H9 (cell line): Measurements from ENCODE around the gene IL6R. TPM values are rescaled to one million over a fixed set of nuclear protein-coding genes. Genes with fewer than 3 reads are reported as not detected.

Source experiments
- DNase-seq: peaks from one replicate; pipeline ENCODE4 v3.0.0-alpha.2; 2017
- H2AFZ ChIP-seq: one replicate; pipeline ENCODE4 v1.6.1; 2013; ENCODE audit warnings: mild to moderate bottlenecking, low read length, control low read depth, moderate library complexity
- H2AK5ac ChIP-seq: 2 replicates; pipeline ENCODE4 v1.6.1; 2013; ENCODE audit warnings: low read length, control low read depth, mixed read lengths; ENCODE audit not compliant: insufficient read length
- H2BK120ac ChIP-seq: one replicate; pipeline ENCODE4 v1.6.1; 2013; ENCODE audit warnings: low read depth, mild to moderate bottlenecking, low read length, control low read depth, inconsistent platforms; ENCODE audit not compliant: poor library complexity, severe bottlenecking
- H2BK12ac ChIP-seq: 2 replicates; pipeline ENCODE4 v1.6.1; 2013; ENCODE audit warnings: low read length, control low read depth, mixed read lengths, low read depth; ENCODE audit not compliant: insufficient read length
- H2BK15ac ChIP-seq: 2 replicates; pipeline ENCODE4 v1.6.1; 2013; ENCODE audit warnings: low read depth, low read length, control low read depth
- H2BK20ac ChIP-seq: one replicate; pipeline ENCODE4 v1.6.1; 2013; ENCODE audit warnings: low read depth, mild to moderate bottlenecking, low read length, control low read depth, inconsistent platforms; ENCODE audit not compliant: poor library complexity, severe bottlenecking
- H2BK5ac ChIP-seq: 2 replicates; pipeline ENCODE4 v1.6.1; 2013; ENCODE audit warnings: low read length, control low read depth, mixed read lengths; ENCODE audit not compliant: insufficient read length
- H3K14ac ChIP-seq: 2 replicates; pipeline ENCODE4 v1.6.1; 2013; ENCODE audit warnings: low read length, control low read depth; ENCODE audit not compliant: insufficient read depth
- H3K18ac ChIP-seq: 2 replicates; pipeline ENCODE4 v1.6.1; 2013; ENCODE audit warnings: low read depth, mild to moderate bottlenecking, mixed read lengths, low read length, control low read depth; ENCODE audit not compliant: insufficient read length
- H3K23ac ChIP-seq: 2 replicates; pipeline ENCODE4 v1.6.1; 2013; ENCODE audit warnings: low read length, control low read depth, mixed read lengths, low read depth; ENCODE audit not compliant: insufficient read length
- H3K23me2 ChIP-seq: 2 replicates; pipeline ENCODE4 v1.6.1; 2013; ENCODE audit warnings: low read depth, mild to moderate bottlenecking, mixed read lengths, low read length, control low read depth; ENCODE audit not compliant: insufficient read length, poor library complexity, severe bottlenecking
- H3K27ac ChIP-seq: 2 replicates; pipeline ENCODE4 v1.5.1; 2013; ENCODE audit warnings: low read length, control low read depth, mixed read lengths, low read depth; ENCODE audit not compliant: insufficient read length
- H3K27me3 ChIP-seq: 2 replicates; pipeline ENCODE4 v1.6.1; 2013; ENCODE audit warnings: low read length, control low read depth, inconsistent platforms; ENCODE audit not compliant: insufficient read depth
- H3K4ac ChIP-seq: 2 replicates; pipeline ENCODE4 v1.6.1; 2013; ENCODE audit warnings: low read depth, mild to moderate bottlenecking, control low read depth, inconsistent platforms, low read length, moderate library complexity
- H3K4me1 ChIP-seq: 2 replicates; pipeline ENCODE4 v1.6.1; 2013; ENCODE audit warnings: low read length, control low read depth, inconsistent platforms; ENCODE audit not compliant: insufficient read depth
- H3K4me2 ChIP-seq: 2 replicates; pipeline ENCODE4 v1.6.1; 2013; ENCODE audit warnings: low read length, control low read depth, mixed read lengths; ENCODE audit not compliant: insufficient read length, insufficient read depth
- H3K56ac ChIP-seq: 2 replicates; pipeline ENCODE4 v1.6.1; 2013; ENCODE audit warnings: low read depth, mild to moderate bottlenecking, mixed read lengths, low read length, control low read depth; ENCODE audit not compliant: insufficient read length
- H3K79me1 ChIP-seq: 2 replicates; pipeline ENCODE4 v1.6.1; 2013; ENCODE audit warnings: low read depth, mild to moderate bottlenecking, moderate library complexity, low read length, control low read depth, inconsistent platforms; ENCODE audit not compliant: insufficient read depth, poor library complexity, severe bottlenecking
- H3K79me2 ChIP-seq: 2 replicates; pipeline ENCODE4 v1.6.1; 2013; ENCODE audit warnings: low read length, control low read depth, inconsistent platforms; ENCODE audit not compliant: insufficient read depth
- H3K9ac ChIP-seq: 2 replicates; pipeline ENCODE4 v1.6.1; 2013; ENCODE audit warnings: low read length, control low read depth, mixed read lengths; ENCODE audit not compliant: insufficient read length; ENCODE audit errors: extremely low read depth
- H3K9me3 ChIP-seq: one replicate; pipeline ENCODE4 v1.6.1; 2013; ENCODE audit warnings: low read depth, low read length, inconsistent platforms; ENCODE audit not compliant: control insufficient read depth
- H3T11ph ChIP-seq: one replicate; pipeline ENCODE4 v1.6.1; 2013; ENCODE audit warnings: mild to moderate bottlenecking, low read length, control low read depth, inconsistent platforms
- H4K20me1 ChIP-seq: one replicate; pipeline ENCODE4 v1.6.1; 2013; ENCODE audit not compliant: control insufficient read depth, insufficient read length, insufficient read depth
- H4K5ac ChIP-seq: 2 replicates; pipeline ENCODE4 v1.6.1; 2013; ENCODE audit warnings: low read depth, mild to moderate bottlenecking, mixed read lengths, low read length, control low read depth; ENCODE audit not compliant: insufficient read length
- H4K8ac ChIP-seq: replicated peaks from 2 replicates; pipeline ENCODE4 v1.6.1; 2013; ENCODE audit warnings: low read length, control low read depth, mixed read lengths, low read depth; ENCODE audit not compliant: insufficient read length
- H4K91ac ChIP-seq: 2 replicates; pipeline ENCODE4 v1.6.1; 2013; ENCODE audit warnings: low read depth, mild to moderate bottlenecking, moderate library complexity, mixed read lengths, low read length, control low read depth; ENCODE audit not compliant: insufficient read length
- H3K27ac Mint-ChIP-seq, 3 experiments: 2 replicates in 2 of 3; 3 replicates in 1 of 3; pipeline ENCODE4 v1.8.0; 2020 to 2021; ENCODE audit warnings: mixed read lengths in 3 of 3, mild to moderate bottlenecking in 1 of 3, moderate library complexity in 1 of 3
- H3K27me3 Mint-ChIP-seq: 2 replicates; pipeline ENCODE4 v1.8.0; 2021; ENCODE audit warnings: low read depth, mild to moderate bottlenecking, moderate library complexity, mixed read lengths
- H3K36me3 Mint-ChIP-seq, 3 experiments: 2 replicates in 2 of 3; 3 replicates in 1 of 3; pipeline ENCODE4 v1.8.0; 2020 to 2021; ENCODE audit warnings: low read depth in 3 of 3, mixed read lengths in 3 of 3; ENCODE audit not compliant: insufficient read depth in 1 of 3
- H3K4me1 Mint-ChIP-seq, 2 experiments: 2 replicates each; pipeline ENCODE4 v1.8.0; 2020; ENCODE audit warnings: mixed read lengths in 2 of 2
- H3K4me3 Mint-ChIP-seq, 2 experiments: 2 replicates in 1 of 2; 3 replicates in 1 of 2; pipeline ENCODE4 v1.8.0; 2020 to 2021; ENCODE audit warnings: mild to moderate bottlenecking in 2 of 2, mixed read lengths in 2 of 2, moderate library complexity in 1 of 2
- H3K9me3 Mint-ChIP-seq, 2 experiments: 2 replicates in 1 of 2; 3 replicates in 1 of 2; pipeline ENCODE4 v1.8.0; 2020; ENCODE audit warnings: mild to moderate bottlenecking in 2 of 2, mixed read lengths in 2 of 2, moderate library complexity in 1 of 2
- CTCF ChIP-seq: fragments of 200-600 bp; sonication (generic); conservative IDR thresholded peaks from 3 replicates; pipeline ENCODE4 v1.8.0; 2021; ENCODE audit warnings: antibody characterized with exemption, mild to moderate bottlenecking
- WGBS: extraction: QIAGEN DNeasy Blood & Tissue Kit; methylation state at CpG from one replicate; pipeline ENCODE4 v1.1.7; 2013; ENCODE audit warnings: missing lambda C conversion rate, low lambda C conversion rate, mixed read lengths; ENCODE audit not compliant: insufficient read length; ENCODE audit errors: extremely low coverage; 5-methylcytosine and 5-hydroxymethylcytosine counted together
- total RNA-seq: library from RNA; stranded (reverse); gene quantifications from 2 replicates; pipeline ENCODE4 v1.2.1, GENCODE V29; 2021

The IL6R gene
- total RNA-seq, 1 experiment from 2014 or later = 1.7 TPM

GRCh38 chr1:154500533-154500932 is 95.4 kb downstream of the IL6R start:
- no peak for TF ChIP-seq CTCF
- H3K79me2 ChIP-seq = no peaks in the 10 kb centered on the region
- H2BK120ac ChIP-seq = no peak overlapping the region
- Mint-ChIP-seq H3K4me1 (peaks cover 4 to 7% of the 10 kb centered on the region in 2 experiments), H3K27me3 (peaks cover 70% of the 10 kb centered on the region), H3K9me3 (peaks cover 2 to 8% of the 10 kb centered on the region in 2 experiments; a peak in 4 of 5 replicates), H3K4me3 (no peak overlapping the region), H3K36me3 (no peaks in the 10 kb centered on the region), H3K27ac (no peak overlapping the region)
- H2BK15ac ChIP-seq = no peak overlapping the region
- H3K56ac ChIP-seq = no peak overlapping the region
- no peaks in the 10 kb centered on the region for H4K20me1 ChIP-seq
- no peak overlapping the region for H3K23ac ChIP-seq
- no CpG with 5 or more reads among the region's 8 CpGs for WGBS
- no peak overlapping the region for H3K14ac ChIP-seq
- H2AK5ac ChIP-seq = no peak overlapping the region
- no peak overlapping the region for H2BK12ac ChIP-seq
- no peak overlapping the region for H4K5ac ChIP-seq
- H3K4me1 ChIP-seq = no peaks in the 10 kb centered on the region
- no peak overlapping the region for H3K4me2 ChIP-seq
- H3K27me3 ChIP-seq = peaks cover 42% of the 10 kb centered on the region
- H3K9ac ChIP-seq = no peak overlapping the region
- no peak overlapping the region for H2BK20ac ChIP-seq
- no peak overlapping the region for H3K4ac ChIP-seq
- no peak overlapping the region for H4K8ac ChIP-seq
- H3T11ph ChIP-seq = no peak overlapping the region
- no peaks in the 10 kb centered on the region for H3K9me3 ChIP-seq
- H4K91ac ChIP-seq = no peak overlapping the region
- H3K23me2 ChIP-seq = peaks cover 3% of the 10 kb centered on the region
- H3K27ac ChIP-seq = no peak overlapping the region
- no peak for DNase-seq
- H2AFZ ChIP-seq = no peak overlapping the region
- no peak overlapping the region for H2BK5ac ChIP-seq
- no peaks in the 10 kb centered on the region for H3K79me1 ChIP-seq
- no peak overlapping the region for H3K18ac ChIP-seq
